Neural cell (in vitro differentiated cells): ENCODE results near the gene CRYGD. TPM values are rescaled to one million over a fixed set of nuclear protein-coding genes. Genes with fewer than 3 reads are reported as not detected.

Source experiments
- H2AFZ ChIP-seq: fragments of 200-600, 300-800 bp; sonication (generic), shearing (Covaris generic); 2 replicates; pipeline ENCODE4 v1.6.0; 2014; ENCODE audit warnings: low read depth, mild to moderate bottlenecking, antibody characterized with exemption, low read length, moderate library complexity
- H3F3A ChIP-seq: fragments of 200-600 bp; shearing (Covaris generic); 2 replicates; pipeline ENCODE4 v1.6.1; 2016; ENCODE audit warnings: mild to moderate bottlenecking, moderate library complexity, mixed read lengths, antibody characterized with exemption, low read length; ENCODE audit not compliant: insufficient read depth, poor library complexity, severe bottlenecking
- H3K27ac ChIP-seq: fragments of 200-600, 300-800 bp; sonication (generic), shearing (Covaris generic); 2 replicates; pipeline ENCODE4 v1.5.1; 2014; ENCODE audit warnings: mild to moderate bottlenecking, low read length, moderate library complexity
- H3K27me3 ChIP-seq: fragments of 300-800, 200-600 bp; sonication (generic), shearing (Covaris generic); 2 replicates; pipeline ENCODE4 v1.6.0; 2014; ENCODE audit warnings: mild to moderate bottlenecking, low read depth, low read length, moderate library complexity; ENCODE audit not compliant: insufficient read depth
- H3K36me3 ChIP-seq: fragments of 300-800, 200-600 bp; sonication (generic), shearing (Covaris generic); 2 replicates; pipeline ENCODE4 v1.5.1; 2014; ENCODE audit warnings: mild to moderate bottlenecking, antibody characterized with exemption, low read length, moderate library complexity; ENCODE audit not compliant: insufficient read depth
- H3K4me2 ChIP-seq: fragments of 300-800, 200-600 bp; sonication (generic), shearing (Covaris generic); 2 replicates; pipeline ENCODE4 v1.6.0; 2014; ENCODE audit warnings: mild to moderate bottlenecking, low read length
- H3K4me3 ChIP-seq: fragments of 300-800, 200-600 bp; sonication (generic), shearing (Covaris generic); 2 replicates; pipeline ENCODE4 v1.5.1; 2014; ENCODE audit warnings: mild to moderate bottlenecking, low read length, moderate library complexity
- H3K79me2 ChIP-seq: fragments of 200-600 bp; shearing (Covaris generic); replicated peaks from 2 replicates; pipeline ENCODE4 v1.6.0; 2014; ENCODE audit warnings: mild to moderate bottlenecking, low read length, moderate library complexity; ENCODE audit not compliant: insufficient read depth
- H3K9ac ChIP-seq: fragments of 300-800, 200-600 bp; sonication (generic), shearing (Covaris generic); 2 replicates; pipeline ENCODE4 v1.6.1; 2016; ENCODE audit warnings: mild to moderate bottlenecking, low read length, mixed read lengths
- H3K9me2 ChIP-seq: fragments of 200-600 bp; shearing (Covaris generic); 2 replicates; pipeline ENCODE4 v1.6.1; 2016; ENCODE audit warnings: mild to moderate bottlenecking, low read length, mixed read lengths; ENCODE audit not compliant: insufficient read depth
- H3K9me3 ChIP-seq: fragments of 200-600, 300-800 bp; sonication (generic), shearing (Covaris generic); 2 replicates; pipeline ENCODE4 v1.6.1; 2016; ENCODE audit warnings: mild to moderate bottlenecking, mixed run types, low read length, moderate library complexity, mixed read lengths
- H4K20me1 ChIP-seq: fragments of 200-600 bp; shearing (Covaris generic); 2 replicates; pipeline ENCODE4 v1.6.1; 2016; ENCODE audit warnings: mild to moderate bottlenecking, mixed run types; ENCODE audit not compliant: insufficient read depth
- CTCF ChIP-seq: fragments of 450-650 bp; IDR thresholded peaks from 2 replicates; pipeline ENCODE4 v1.5.1; 2014; ENCODE audit warnings: antibody characterized with exemption, mild to moderate bottlenecking, moderate library complexity; ENCODE audit not compliant: poor library complexity, severe bottlenecking
- EP300 ChIP-seq: fragments of 450-650 bp; conservative IDR thresholded peaks from 2 replicates; pipeline ENCODE4 v1.6.1; 2014; ENCODE audit warnings: antibody characterized with exemption, mild to moderate bottlenecking, moderate library complexity; ENCODE audit not compliant: poor library complexity, severe bottlenecking
- EZH2 ChIP-seq: fragments of 200-600, 300-800 bp; shearing (Covaris generic), sonication (generic); IDR thresholded peaks from 2 replicates; pipeline ENCODE4 v1.6.1; 2014; ENCODE audit warnings: antibody characterized with exemption, low read length, borderline replicate concordance, mild to moderate bottlenecking; ENCODE audit not compliant: insufficient read depth, poor library complexity, severe bottlenecking
- MXI1 ChIP-seq: fragments of 450-650 bp; conservative IDR thresholded peaks from 2 replicates; pipeline ENCODE4 v1.6.1; 2014; ENCODE audit warnings: antibody characterized with exemption, mild to moderate bottlenecking; ENCODE audit not compliant: poor library complexity, severe bottlenecking
- POLR2AphosphoS5 ChIP-seq: IDR thresholded peaks from 2 replicates; pipeline ENCODE4 v1.6.1; 2012
- RAD21 ChIP-seq: fragments of 450-650 bp; conservative IDR thresholded peaks from 2 replicates; pipeline ENCODE4 v1.6.1; 2014; ENCODE audit warnings: antibody characterized with exemption, mild to moderate bottlenecking, moderate library complexity
- SMC3 ChIP-seq: fragments of 450-650 bp; conservative IDR thresholded peaks from 2 replicates; pipeline ENCODE4 v1.6.1; 2014; ENCODE audit warnings: antibody characterized with exemption, mild to moderate bottlenecking, moderate library complexity; ENCODE audit not compliant: poor library complexity
- TAF1 ChIP-seq: IDR thresholded peaks from 2 replicates; pipeline ENCODE4 v1.6.1; 2012; ENCODE audit warnings: low read depth
- polyA plus RNA-seq: library from polyadenylated mRNA; depleted of rRNA; stranded (reverse); fragments of >200 nt; gene quantifications from 2 replicates; pipeline ENCODE4 v1.2.3, GENCODE V29; 2014
- TF ChIP-seq, protein P1 (sequence below): IDR thresholded peaks from 2 replicates; pipeline ENCODE4 v1.6.1; 2012; ENCODE audit warnings: borderline replicate concordance

Gene CRYGD
- polyA plus RNA-seq, 1 donor from 2014 or later, result not detected

- Histone ChIP-seq H3K36me3 (no peaks in the 10 kb centered on the region), H4K20me1 (no peaks in the 10 kb centered on the region), H3K27me3 (no peaks in the 10 kb centered on the region), H3K27ac (no peak overlapping the region), H2AFZ (no peak overlapping the region), H3K4me2 (no peak overlapping the region), H3K4me3 (no peak overlapping the region), H3K79me2 (no peaks in the 10 kb centered on the region), H3K9me2 (no peaks in the 10 kb centered on the region), H3F3A (no peaks in the 10 kb centered on the region), H3K9ac (no peak overlapping the region), H3K9me3 (no peaks in the 10 kb centered on the region)
- TF ChIP-seq SMC3 (no peak), TAF1 (no peak), RAD21 (no peak), MXI1 (no peak), CTCF (no peak), EP300 (no peak), POLR2AphosphoS5 (no peak), EZH2 (no peak)
- TF ChIP-seq, protein P1, sequence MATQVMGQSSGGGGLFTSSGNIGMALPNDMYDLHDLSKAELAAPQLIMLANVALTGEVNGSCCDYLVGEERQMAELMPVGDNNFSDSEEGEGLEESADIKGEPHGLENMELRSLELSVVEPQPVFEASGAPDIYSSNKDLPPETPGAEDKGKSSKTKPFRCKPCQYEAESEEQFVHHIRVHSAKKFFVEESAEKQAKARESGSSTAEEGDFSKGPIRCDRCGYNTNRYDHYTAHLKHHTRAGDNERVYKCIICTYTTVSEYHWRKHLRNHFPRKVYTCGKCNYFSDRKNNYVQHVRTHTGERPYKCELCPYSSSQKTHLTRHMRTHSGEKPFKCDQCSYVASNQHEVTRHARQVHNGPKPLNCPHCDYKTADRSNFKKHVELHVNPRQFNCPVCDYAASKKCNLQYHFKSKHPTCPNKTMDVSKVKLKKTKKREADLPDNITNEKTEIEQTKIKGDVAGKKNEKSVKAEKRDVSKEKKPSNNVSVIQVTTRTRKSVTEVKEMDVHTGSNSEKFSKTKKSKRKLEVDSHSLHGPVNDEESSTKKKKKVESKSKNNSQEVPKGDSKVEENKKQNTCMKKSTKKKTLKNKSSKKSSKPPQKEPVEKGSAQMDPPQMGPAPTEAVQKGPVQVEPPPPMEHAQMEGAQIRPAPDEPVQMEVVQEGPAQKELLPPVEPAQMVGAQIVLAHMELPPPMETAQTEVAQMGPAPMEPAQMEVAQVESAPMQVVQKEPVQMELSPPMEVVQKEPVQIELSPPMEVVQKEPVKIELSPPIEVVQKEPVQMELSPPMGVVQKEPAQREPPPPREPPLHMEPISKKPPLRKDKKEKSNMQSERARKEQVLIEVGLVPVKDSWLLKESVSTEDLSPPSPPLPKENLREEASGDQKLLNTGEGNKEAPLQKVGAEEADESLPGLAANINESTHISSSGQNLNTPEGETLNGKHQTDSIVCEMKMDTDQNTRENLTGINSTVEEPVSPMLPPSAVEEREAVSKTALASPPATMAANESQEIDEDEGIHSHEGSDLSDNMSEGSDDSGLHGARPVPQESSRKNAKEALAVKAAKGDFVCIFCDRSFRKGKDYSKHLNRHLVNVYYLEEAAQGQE, result no peak
These were observed 40.5 kb downstream of the CRYGD start for GRCh38 chr2:208083807-208084206.

DNA sequence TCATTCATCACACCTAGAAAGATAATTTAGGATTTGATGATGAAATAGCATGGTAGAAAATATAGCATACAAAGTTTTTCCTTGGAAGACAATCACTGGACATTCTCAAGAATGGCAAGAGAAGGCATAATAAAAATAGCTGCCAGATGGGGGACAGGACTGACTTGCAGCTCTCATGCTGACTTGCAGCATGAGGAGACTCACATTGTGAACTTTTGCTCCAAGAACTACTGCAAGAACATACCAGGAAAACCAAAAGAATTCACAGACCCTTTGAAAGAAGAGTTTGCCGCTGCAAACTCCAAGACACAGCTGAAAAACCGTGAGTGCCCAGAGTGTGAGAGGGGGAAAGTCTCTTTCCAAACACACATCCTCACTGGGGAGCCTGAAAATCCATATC, 47.0 kb downstream of the CRYGD start:
- Histone ChIP-seq H3K4me3 (no peak overlapping the region), H3K36me3 (no peaks in the 10 kb centered on the region), H4K20me1 (no peaks in the 10 kb centered on the region), H3K9me2 (no peaks in the 10 kb centered on the region), H3F3A (no peaks in the 10 kb centered on the region), H3K9me3 (no peaks in the 10 kb centered on the region), H3K4me2 (no peak overlapping the region), H2AFZ (no peak overlapping the region), H3K27ac (no peak overlapping the region), H3K79me2 (no peaks in the 10 kb centered on the region), H3K9ac (no peak overlapping the region), H3K27me3 (no peaks in the 10 kb centered on the region)
- no peak for TF ChIP-seq RAD21
- TF ChIP-seq, protein P1, result no peak
- no peak for TF ChIP-seq TAF1
- no peak for TF ChIP-seq CTCF
- no peak for TF ChIP-seq SMC3
- TF ChIP-seq MXI1, result no peak
- TF ChIP-seq POLR2AphosphoS5, result no peak
- no peak for TF ChIP-seq EZH2
- TF ChIP-seq EP300, result no peak
